GM21619 (cell line): ENCODE measurements around the gene ALDH4A1.
"Not testable (repeated sequence)": the region's sequence is repeated elsewhere in the genome, so short reads cannot be mapped to it uniquely, and the experiment has no call there.

Experiments
- ATAC-seq: cut with Tn5 transposase; IDR thresholded peaks from one replicate; pipeline ENCODE4 v1.9.1; 2021; ENCODE audit not compliant: unreplicated experiment

ALDH4A1 gene

DNA sequence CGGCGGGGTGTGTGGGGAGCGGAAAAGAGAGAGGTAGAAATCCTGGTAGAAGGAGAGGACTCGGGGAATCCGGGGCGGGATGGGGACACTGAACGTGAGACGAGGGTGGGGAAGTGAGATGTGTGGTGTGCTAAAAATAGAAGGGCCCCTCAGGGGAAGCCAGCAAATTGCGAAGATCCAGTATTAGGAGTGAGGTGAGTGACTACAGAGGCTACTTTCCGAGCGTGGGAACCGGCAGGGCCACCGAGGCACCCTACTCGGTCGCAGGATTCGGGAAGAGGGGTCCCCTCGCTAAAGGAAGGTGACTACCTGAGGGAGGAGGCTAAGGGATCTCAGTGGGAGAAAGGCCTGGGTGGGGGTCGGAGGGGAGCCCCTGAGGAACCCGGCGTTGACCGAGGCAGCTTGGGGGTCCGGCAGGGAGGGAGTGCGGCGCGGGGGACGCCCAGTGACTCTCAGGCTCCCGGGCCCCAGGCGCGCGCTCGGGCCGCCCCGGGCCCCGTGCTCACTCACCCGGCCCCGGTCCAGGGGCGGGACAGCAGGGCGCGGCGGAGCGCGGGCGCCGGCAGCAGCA is 318 bp downstream of the ALDH4A1 start:
- ATAC-seq, result peak; percentile 5

DNA sequence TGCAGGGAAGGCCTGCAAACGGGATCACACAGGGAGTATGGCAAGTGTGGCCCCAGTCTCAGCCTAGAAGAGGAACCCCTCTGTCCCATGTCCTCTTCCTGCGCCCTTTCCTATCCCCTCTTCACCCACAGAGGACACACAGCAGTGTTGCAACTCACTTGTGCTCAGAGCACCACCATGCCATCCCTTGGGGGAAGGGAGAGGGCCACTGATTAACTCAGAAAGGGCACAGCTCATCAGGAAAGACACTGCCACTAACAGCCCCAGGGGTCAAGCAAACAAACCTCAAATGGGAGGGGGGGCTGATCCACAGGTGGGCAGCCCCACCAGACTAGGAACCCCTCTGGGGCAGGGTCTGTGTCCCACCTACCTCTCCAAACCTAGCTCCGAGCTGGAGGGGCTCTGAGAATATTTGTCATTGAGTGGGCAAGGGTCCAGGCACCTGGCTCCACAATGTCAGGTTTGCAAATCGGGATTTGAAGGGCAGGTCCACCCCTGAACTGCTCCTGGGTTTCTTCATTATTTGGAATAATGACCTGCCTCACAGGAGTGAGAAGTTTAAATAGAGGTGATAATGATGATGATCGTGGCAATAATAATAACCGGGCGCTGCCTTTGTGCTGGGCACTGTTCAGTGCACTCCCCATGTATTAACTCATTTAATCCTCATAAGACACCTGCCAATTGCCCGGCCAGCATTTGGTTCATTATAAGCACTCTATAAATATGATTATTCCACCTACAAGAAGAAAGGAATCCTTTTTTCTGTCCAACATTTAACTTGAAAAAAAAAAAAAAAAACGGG is 1.0 kb downstream of the ALDH4A1 start:
- no peak for ATAC-seq

DNA sequence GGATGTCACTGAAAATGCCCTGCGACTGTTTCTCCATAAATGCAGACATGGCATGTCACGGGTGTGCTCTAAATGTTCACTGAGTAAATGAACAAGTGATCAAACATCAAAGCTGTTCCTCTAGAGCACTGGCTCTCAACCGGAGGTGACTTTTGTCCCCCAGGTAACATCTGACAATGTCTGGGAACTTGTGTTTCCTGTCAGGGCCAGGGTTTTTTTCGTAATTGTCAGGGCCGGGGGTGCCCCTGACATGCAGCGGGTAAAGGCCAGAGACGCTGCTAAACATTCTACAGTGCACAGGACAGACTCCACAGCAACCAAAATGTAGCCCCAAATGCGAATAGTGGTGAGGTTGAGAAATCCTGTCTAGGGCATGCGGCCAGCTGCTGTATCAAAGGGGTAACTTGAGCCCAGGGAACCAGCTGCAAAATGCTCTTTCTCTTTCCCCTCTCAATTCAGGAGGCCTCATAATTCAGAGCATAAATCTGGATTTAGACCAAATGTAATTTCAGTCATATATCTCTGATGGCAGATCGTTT is 2.0 kb downstream of the ALDH4A1 start:
- no peak for ATAC-seq

DNA sequence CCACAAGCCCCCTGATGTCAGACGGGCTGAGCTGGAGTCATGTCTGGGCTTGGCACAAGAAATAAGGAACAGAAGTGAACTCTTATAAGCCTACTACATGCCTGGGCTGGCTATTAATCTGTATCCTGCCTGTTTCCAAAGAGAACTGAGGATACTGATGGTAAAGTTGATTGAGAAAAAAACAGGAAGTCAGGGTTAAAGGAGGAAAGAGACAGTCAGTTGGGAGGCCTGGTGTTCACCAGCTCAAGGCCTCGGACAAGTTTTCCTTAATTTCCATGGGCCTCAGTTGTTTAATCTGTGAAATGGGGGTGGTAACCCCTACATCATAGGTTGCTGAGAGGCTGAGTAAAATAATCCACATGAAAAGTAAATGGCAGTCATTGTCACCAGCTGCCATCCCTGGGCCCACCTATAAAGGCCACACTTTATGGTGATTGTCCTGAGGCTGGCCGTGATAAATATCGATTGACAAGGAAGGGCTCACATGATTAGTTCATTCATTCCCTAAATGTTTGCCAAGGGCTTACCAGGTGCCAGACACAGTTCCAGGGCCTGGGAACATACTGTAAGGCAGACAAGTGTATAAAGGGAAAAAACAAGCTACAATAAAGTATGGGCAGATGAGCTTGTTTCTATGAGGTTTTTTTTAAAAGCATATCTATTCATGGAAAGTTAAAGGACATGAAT is 2.8 kb downstream of the ALDH4A1 start:
- no peak for ATAC-seq

DNA sequence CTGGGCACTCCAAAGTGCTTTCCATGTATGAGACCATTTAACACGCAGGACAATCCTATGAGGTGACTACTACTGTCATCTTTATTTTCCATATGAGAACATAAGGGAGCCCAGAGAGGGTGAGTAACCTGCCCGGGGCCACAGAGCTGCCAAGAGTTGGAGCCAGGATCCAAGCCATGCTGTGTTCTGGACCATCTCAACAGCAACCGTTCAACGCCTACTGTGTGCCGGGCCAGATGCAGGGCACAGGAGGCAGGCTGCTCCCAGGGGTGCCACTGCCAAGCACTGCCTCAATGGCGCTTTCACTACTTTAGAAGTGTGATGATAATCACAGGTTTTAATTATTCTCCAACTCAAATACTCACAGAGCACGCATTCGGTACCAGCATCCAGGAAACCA is 3.8 kb downstream of the ALDH4A1 start:
- ATAC-seq, result no peak

DNA sequence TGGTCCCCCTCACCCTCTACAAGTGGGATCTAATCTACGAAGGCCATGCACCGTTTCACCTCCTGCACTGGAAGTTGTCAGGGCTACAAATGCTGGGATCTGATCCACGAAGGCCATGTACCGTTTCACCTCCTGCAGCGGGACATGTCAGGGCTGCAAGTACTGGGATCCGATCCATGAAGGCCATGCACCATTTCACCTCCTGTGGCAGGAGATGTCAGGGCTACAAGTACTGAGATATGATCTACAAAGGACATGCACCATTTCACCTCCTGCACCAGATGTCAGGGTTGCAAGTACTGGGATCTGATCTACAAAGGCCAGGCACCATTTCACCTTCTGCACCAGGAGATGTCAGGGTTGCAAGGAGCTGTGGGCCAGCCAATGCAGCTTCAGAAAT is 7.0 kb downstream of the ALDH4A1 start:
- no peak for ATAC-seq

DNA sequence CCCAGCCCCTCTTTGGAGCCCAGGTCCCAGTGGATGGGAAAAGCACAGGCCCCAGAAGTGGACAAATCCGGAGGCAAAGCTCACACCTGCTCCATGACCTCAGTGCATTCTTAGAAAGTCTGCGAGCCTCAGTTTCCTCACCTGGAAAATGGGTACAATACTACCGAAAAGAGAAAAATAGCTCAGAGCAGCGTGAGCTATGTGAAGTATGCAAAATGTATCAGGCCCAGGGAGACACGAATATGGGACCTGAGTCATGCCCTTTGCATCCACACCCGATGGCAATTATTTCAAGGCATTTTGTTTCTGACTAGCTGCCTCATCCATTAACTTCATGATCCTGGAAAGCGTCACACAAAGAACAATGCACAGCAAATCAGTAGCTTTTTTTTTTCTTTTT is 9.2 kb downstream of the ALDH4A1 start:
- no peak for ATAC-seq

DNA sequence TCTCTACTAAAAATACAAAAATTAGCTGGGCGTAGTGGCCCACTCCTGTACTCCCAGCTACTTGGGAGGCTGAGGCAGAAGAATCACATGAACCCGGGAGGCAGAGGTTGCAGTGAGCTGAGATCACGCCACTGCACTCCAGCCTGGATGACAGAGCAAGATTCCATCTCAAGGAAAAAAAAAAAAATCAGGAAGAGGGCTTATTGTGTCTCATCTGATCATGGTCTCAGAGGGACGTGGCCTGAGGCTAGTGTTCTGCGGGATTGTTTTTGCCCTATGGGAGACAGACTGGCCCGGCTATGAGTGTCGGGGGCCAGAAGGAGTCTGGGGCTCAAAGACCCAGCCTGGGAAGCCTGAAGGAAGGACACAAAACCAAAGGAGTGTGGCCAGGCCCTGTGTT is 10.5 kb downstream of the ALDH4A1 start:
- not testable (repeated sequence) for ATAC-seq

DNA sequence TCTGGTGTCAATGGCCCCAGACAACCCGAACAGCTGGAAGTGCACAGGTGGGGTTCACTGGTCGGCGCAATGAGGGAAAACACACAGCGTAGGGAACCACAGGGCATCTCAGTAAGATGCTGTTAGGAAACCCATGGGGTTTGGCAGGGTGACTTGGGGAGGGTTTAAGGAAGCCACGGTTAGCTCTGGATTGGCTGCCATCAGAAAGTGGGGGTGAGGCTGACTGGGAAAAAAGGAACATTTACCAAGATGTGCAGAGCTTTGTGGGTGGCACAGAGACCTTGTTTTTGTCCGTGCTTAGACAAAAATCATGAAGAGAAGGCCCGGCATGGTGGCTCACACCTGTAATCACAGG is 11.0 kb downstream of the ALDH4A1 start:
- ATAC-seq, result no peak

DNA sequence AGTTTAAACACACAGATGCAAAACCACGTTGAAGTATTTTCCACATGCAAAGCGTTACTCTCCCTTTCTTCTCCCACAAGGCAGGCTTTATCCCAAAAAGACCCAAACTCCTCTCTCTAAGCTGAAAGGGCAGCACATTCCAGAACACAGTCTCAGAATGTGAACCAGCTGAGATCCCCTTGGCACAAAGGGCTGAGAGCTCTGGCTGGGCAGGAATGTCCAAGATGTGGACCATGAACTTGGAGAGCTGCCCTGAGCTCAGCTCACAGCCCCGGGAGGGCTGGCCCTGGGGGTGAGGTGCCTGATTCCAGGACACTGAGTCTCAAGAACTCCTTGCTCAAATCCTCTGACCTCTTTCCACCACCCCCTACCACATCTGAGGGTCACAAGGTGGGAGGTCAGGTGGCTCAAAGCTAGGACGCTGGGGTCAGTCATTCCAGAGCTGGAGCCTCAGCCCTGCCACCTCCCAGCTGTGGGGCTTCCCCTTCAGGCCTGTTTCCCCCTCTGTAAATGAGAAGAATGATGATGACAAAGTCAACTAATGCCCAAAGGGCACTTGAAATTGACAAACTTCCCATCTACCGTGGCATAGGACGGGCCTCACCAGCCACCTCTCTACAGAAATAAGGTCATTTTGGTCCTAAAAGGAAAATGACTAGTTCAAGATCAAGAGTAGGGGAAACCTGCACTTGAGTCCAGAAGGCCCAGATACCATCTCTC is 11.5 kb downstream of the ALDH4A1 start:
- no peak for ATAC-seq

DNA sequence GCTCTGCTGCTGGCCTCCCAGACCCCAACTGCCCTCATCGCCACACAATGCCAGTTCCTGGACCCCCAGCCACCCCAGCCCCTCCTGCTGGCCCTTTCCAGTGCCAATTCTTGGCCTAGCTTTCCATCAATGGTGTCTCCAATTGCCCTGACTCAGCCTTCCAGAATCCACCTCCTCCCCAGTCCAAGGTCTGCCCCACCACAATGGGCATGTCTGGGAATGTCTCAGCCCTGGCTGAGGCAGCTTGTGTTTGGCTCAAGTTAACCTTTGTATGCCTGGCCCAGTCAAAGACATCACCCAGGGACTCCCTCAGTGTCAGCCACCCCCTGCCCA is 16.4 kb downstream of the ALDH4A1 start:
- ATAC-seq, result no peak

DNA sequence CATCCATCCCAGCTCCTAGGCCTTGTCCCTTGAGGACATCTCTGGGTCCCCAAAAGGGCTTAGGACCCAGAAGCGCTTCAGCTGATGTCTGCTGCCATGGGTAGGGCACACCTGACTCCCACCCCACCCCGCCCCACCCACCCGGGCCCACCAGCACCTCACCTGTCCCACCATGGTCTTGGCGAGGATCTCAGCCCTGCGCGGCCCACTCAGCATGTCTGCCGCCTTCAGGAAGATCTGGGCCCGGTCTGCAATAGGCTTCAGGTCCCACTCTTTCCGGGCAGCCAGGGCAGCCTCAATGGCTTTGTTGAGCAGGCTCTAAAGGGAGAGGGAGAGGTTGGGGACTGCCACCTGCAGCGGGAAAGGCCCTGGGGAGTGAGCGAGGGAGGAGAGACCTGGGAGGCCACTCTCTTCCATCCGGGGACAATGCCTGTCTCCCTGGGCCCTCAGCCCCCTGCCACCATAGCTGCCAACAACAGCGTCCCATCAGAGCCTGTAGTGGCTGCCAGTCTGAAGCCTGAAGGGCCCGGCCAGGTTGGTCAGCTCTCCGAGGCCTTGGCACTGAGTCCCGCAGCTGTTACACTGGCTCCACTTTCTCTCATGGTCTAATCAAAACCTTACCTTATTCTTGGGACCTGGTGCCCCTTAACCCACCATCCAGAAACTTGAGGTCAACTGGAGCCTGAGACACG is 16.9 kb downstream of the ALDH4A1 start:
- ATAC-seq, result no peak

DNA sequence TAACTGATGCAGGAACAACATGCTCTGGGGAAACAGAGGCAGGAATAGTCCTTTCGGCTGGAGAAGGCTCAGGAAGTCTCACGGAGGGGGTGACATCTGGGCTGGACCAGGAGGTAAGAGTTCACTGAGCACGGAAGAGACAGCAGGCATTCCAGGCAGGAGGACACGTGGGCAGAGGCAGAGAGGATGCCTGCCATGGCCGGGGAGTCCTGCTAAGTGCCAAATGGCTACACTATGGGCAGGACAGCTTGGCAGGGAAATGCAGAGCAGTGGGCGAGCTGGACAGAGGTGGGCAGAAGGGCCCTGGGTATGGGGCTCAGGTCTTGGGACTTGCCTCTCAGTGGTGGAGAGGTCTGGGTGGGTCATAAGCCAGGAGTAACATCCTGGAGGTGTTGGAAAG is 17.6 kb downstream of the ALDH4A1 start:
- ATAC-seq, result no peak

DNA sequence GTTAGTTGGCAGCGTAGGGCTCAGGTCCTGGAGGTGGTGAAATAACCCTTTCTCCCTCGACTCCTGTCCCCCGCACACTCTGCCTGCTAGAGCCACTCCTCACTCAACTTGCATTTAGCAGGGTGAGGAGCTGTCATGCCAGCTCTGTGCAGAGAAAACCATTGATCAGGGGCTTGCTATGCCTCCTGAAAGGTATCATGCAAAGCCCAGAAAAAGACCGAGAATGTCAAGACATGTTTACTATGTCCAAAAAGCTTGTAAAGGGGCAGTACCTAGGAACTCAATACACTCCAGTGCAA is 18.0 kb downstream of the ALDH4A1 start:
- no peak for ATAC-seq

DNA sequence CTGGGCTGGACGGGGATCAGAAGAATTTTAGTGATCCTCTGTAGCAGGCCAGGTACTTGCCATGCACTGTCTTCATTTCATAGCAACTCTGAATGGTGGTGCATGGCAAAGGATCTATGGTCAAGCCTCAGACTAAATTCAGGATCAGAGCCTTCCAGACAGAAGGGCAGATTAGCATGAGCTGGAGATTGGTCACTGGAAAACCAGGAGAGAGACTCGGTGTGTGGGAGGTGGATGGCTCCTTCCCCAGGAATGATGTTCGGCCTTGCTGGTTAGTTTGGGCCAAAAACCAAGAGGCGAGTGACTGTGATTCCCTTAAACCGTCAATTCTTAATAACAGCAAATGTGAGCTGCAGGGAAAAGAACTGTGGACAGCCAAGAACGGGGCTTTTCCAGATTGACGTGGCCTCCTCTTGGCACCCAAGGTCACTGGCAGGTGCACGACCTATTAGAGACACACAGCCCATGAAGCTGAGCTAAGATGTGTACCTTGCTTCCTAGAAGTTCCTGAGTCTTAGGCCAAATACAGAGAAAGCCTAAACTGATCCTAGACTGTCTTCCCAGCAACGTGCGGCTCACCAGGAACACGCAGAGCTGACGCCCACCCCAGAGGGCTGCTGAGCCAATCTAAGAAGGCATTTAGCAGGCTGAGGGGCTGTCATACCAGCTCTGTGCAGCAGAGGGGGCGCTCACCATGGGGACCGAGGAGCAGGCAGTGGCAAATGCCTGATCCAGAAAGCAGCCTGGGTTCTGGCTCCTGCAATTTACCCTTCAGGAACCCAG is 18.5 kb downstream of the ALDH4A1 start:
- no peak for ATAC-seq

DNA sequence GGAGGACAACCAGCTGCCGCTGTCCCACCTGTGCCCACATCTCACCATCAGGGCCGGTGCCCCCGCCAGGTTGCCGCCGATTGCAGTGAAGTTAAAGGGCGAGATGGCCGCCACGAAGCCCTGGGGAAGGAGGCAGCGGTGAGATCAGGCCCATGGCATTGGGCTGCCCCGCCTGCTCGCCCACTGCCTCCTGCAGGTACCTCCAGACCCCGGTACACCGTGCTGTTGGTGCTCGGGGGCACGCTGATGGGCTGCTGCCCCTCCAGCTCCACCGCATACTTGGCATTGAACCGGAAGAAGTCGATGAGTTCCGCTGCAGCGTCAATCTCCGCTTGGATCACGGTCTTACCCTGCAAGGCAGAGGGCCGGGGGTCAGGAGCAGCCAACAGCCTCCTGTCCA is 19.3 kb downstream of the ALDH4A1 start:
- ATAC-seq, result no peak

DNA sequence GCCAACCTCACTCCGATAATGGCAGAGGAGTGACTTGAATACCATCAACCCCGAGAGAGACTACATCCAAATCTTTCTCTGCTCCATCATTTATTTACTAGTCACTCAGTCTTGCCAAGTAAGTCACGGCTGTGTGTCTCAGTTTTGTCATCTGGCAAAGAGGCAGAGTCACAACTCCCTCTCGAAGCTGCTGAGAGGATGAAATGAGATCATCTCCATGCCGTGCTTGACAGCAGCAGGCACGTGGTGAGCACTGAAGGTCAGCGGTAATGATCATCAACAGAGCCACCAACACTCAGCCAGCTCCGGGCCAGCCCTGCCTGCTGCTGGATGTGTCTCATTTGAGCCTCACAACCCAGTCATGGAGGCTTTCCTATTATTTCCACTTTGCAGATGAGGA is 19.9 kb downstream of the ALDH4A1 start:
- no peak for ATAC-seq

DNA sequence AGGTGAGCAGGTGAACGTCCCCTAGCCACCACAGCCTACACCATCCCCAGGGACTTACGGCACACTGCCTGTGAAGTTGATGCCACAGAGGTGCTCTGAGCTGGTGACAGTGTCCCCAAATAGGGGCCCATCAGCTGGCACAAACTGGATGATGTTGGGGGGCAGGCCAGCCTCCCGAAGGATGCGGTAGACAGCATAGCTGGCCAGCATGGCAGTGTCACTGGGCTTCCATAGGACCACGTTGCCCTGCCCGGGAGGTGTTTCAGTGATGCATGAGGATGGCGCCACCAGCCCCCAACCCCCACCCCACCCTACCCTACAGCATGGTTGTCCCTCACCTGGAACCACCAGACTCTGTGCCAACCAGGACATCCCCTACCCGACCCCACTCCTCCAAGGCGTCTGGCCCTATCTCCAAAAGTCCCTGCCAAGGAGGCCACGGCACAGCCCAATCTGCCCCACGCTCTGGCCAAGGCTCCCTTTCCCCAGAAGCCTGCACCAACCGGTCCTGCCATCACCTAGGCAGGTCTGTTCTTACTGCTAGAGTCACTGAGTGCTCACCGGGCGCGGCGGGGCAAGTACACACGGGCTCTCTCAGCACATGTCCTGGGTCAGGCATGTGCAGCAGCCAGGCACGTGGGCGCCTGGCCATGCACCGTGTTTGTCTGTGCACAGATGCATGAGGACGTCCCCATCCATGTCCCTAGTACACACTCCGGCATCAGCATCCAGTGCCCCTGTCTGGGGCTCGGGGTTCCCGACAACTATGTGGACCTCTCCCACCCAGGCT is 20.5 kb downstream of the ALDH4A1 start:
- ATAC-seq, result no peak

DNA sequence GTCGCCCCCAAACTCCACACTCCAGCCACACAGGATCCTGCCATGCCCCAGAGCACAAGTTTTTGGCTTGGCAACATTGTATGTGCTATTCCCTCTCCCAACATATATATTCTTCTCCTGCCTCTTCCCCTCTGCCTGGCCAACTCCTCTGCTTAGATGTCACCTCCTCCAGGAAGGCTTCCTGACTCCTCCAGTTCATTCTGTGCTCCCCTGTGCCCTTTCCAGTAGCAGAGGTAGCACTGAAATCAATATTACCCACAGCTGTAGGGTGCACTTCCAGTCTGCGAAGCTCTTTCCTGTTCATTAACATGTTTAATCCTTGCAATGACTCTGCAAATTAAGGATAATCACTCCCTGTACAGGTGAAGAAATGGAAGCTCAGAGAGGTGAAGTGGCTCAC is 21.2 kb downstream of the ALDH4A1 start:
- no peak for ATAC-seq

DNA sequence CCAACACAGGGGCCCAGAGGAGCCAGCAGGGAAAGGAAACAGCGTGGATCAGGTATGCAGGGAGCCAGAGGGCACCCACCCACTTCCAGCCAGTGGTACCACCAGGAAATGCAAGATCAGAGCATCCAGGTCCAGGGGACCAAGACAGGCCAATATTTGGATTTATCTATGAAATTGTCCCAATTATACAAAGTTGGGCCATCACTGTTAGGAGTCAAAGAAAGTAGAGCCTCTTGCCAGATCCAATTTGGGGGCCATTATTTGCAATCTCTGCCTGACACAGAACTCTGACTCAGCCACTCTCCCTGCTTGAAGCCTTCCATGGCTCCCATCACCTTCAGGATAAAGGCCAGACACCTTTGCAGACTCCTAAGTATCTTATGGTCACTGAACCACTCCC is 21.8 kb downstream of the ALDH4A1 start:
- ATAC-seq, result no peak
